Heart left ventricle (tissue), 13 donors: ENCODE data around the gene GREB1.

Experiments used
- CTCF ChIP-seq, 12 donors: fragments of 200-600 bp; sonication (generic) in 4 of 12; IDR thresholded peaks; one replicate each; pipeline versions ENCODE4 v1.5.0 to v1.8.0; 2018 to 2022; ENCODE audit warnings: antibody characterized with exemption in 12 of 12, mild to moderate bottlenecking in 5 of 12
- POLR2A ChIP-seq, 2 donors: fragments of 450-650 bp; IDR thresholded peaks; one replicate each; pipeline ENCODE4 v1.6.1; 2017; ENCODE audit warnings: antibody characterized with exemption in 2 of 2, mild to moderate bottlenecking in 2 of 2, moderate library complexity in 2 of 2
- donor health status: ischemic (EF 13 %, LVEDD 7.1; RV severe dilation, severe dysfunction).
- donor health status: DM: no; HTN: yes; CAD: no.
- donor health status: DM: no; HTN: no; CAD: no.
- donor health status: ischemic (EF 25% LVEDD 6.9; RV normal size, moderate dysfunction).
- donor health status: ischemic (EF 25% LVEDD 5.7; RV mildly dilated, moderate dysfunction).
- donor health status: ischemic (EF 35%, LVEDD 5.7; RV mildly dilated, moderate dysfunction).
- donor health status: nonischemic (EF 11% LVEDD 7.7; RV severe dilation, severe dysfunction).
- donor health status: DM: yes; HTN: yes; CAD: no.
- donor health status: PGD.
- donor health status: ischemic (EF 29% LVEDD 5.4; RV normal size, mild dysfunction).
- donor health status: nonischemic (EF 23%, LVEDD 6.1; RV moderate dilation, normal function).

- TF ChIP-seq CTCF (IDR thresholded peaks at IDR 0.05) (no peak), POLR2A (IDR thresholded peaks at IDR 0.05) (no peak)
These were observed 9.4 kb upstream of the GREB1 start for GRCh38 chr2:11524470-11524869.
